IMR-90 (cell line): ENCODE results near the gene TESK2. TPM values are rescaled to one million over a fixed set of nuclear protein-coding genes. Genes with fewer than 3 reads are reported as not detected.

Source experiments
- ATAC-seq: fragments of 200-7000 bp; cut with Tn5 transposase; 2 replicates; pipeline ENCODE4 v1.9.1; 2020; ENCODE audit warnings: low read depth, mild to moderate bottlenecking, moderate library complexity
- BruUV-seq: library from RNA; stranded (reverse); fragments of 400-500 nt; replicated peaks from 2 replicates; lab custom pipeline; 2021; lab: Mats Ljungman, UMichigan
- CTCF ChIA-PET: fragments of 300-600 bp; formaldehyde crosslinking; extraction: SDS; loops from one replicate; lab custom pipeline; 2021; ENCODE audit warnings: antibody characterized with exemption; lab: Yijun Ruan, JAX
- POLR2A ChIA-PET: fragments of 300-600 bp; sonication (Branson Sonifier 250); formaldehyde crosslinking; loops from one replicate; lab custom pipeline; 2022; ENCODE audit warnings: antibody characterized with exemption; ENCODE audit not compliant: unreplicated experiment; lab: Charles Lee
- DNase-seq: peaks from one replicate; pipeline ENCODE4 v3.0.0; 2013
- H2AFZ ChIP-seq: replicated peaks from 2 replicates; pipeline ENCODE3; 2013; ENCODE audit warnings: low read length, mild to moderate bottlenecking; ENCODE audit not compliant: poor library complexity
- H2AK5ac ChIP-seq: 2 replicates; pipeline ENCODE4 v1.6.1; 2013; ENCODE audit warnings: low read depth, low read length, inconsistent platforms
- H2AK9ac ChIP-seq: replicated peaks from 2 replicates; pipeline ENCODE3; 2013; ENCODE audit warnings: mild to moderate bottlenecking, low read depth, low read length, moderate library complexity; ENCODE audit not compliant: poor library complexity
- H2BK120ac ChIP-seq: 2 replicates; pipeline ENCODE4 v1.6.1; 2013; ENCODE audit warnings: low read depth, low read length, inconsistent platforms
- H2BK15ac ChIP-seq: 3 replicates; pipeline ENCODE4 v1.6.1; 2013; ENCODE audit warnings: low read depth, low read length, inconsistent platforms
- H2BK20ac ChIP-seq: 2 replicates; pipeline ENCODE4 v1.6.1; 2013; ENCODE audit warnings: low read depth, mild to moderate bottlenecking, inconsistent platforms, low read length, moderate library complexity
- H2BK5ac ChIP-seq: 2 replicates; pipeline ENCODE4 v1.6.1; 2013; ENCODE audit warnings: mild to moderate bottlenecking, low read depth, low read length, inconsistent platforms; ENCODE audit not compliant: poor library complexity, severe bottlenecking
- H3K14ac ChIP-seq: replicated peaks from 2 replicates; pipeline ENCODE4 v1.6.1; 2013; ENCODE audit warnings: low read depth, low read length, inconsistent platforms
- H3K18ac ChIP-seq: 2 replicates; pipeline ENCODE4 v1.6.1; 2013; ENCODE audit warnings: low read depth, low read length, control low read depth
- H3K23ac ChIP-seq: 2 replicates; pipeline ENCODE4 v1.6.1; 2013; ENCODE audit warnings: low read depth, low read length, inconsistent platforms
- H3K27ac ChIP-seq: 2 replicates; pipeline ENCODE4 v1.5.1; 2013; ENCODE audit warnings: mild to moderate bottlenecking, control low read depth, low read length; ENCODE audit not compliant: insufficient read depth
- H3K27me3 ChIP-seq: 2 replicates; pipeline ENCODE4 v1.6.1; 2013; ENCODE audit warnings: low read length; ENCODE audit not compliant: control insufficient read depth, insufficient read depth
- H3K36me3 ChIP-seq: 2 replicates; pipeline ENCODE4 v1.6.1; 2013; ENCODE audit warnings: low read length, mixed read lengths; ENCODE audit not compliant: control insufficient read depth, insufficient read depth
- H3K4ac ChIP-seq: 2 replicates; pipeline ENCODE4 v1.6.1; 2013; ENCODE audit warnings: low read depth, low read length, inconsistent platforms
- H3K4me1 ChIP-seq: 2 replicates; pipeline ENCODE4 v1.6.1; 2013; ENCODE audit warnings: low read length, mixed read lengths; ENCODE audit not compliant: control insufficient read depth, insufficient read depth
- H3K4me2 ChIP-seq: 2 replicates; pipeline ENCODE4 v1.6.1; 2013; ENCODE audit warnings: low read depth, mild to moderate bottlenecking, control low read depth, low read length, moderate library complexity
- H3K4me3 ChIP-seq: 2 replicates; pipeline ENCODE4 v1.5.1; 2013; ENCODE audit warnings: low read depth, mild to moderate bottlenecking, control low read depth, low read length, moderate library complexity; ENCODE audit not compliant: insufficient read depth
- H3K56ac ChIP-seq: 2 replicates; pipeline ENCODE4 v1.6.1; 2013; ENCODE audit warnings: low read length, inconsistent platforms; ENCODE audit not compliant: insufficient read depth; ENCODE audit errors: extremely low read depth
- H3K79me1 ChIP-seq, 2 experiments: 2 replicates each; pipeline ENCODE4 v1.6.1; 2013; ENCODE audit warnings: low read length in 2 of 2, inconsistent platforms in 1 of 2, low read depth in 1 of 2
- H3K9ac ChIP-seq: 2 replicates; pipeline ENCODE4 v1.6.1; 2013; ENCODE audit warnings: low read depth, low read length, control low read depth
- H3K9me1 ChIP-seq: 2 replicates; pipeline ENCODE4 v1.6.1; 2013; ENCODE audit warnings: low read length, inconsistent platforms; ENCODE audit not compliant: insufficient read depth
- H3K9me3 ChIP-seq: 2 replicates; pipeline ENCODE4 v1.6.1; 2013; ENCODE audit warnings: low read length; ENCODE audit not compliant: control insufficient read depth, insufficient read depth
- H4K20me1 ChIP-seq: 2 replicates; pipeline ENCODE4 v1.6.1; 2013; ENCODE audit warnings: low read length, inconsistent platforms; ENCODE audit not compliant: insufficient read depth
- H4K5ac ChIP-seq: 2 replicates; pipeline ENCODE4 v1.6.1; 2013; ENCODE audit warnings: mild to moderate bottlenecking, low read depth, low read length, control low read depth
- H4K8ac ChIP-seq, 2 experiments: 2 replicates each; pipeline ENCODE4 v1.6.1; 2013; ENCODE audit warnings: low read depth in 2 of 2, low read length in 2 of 2, control low read depth in 1 of 2, inconsistent platforms in 1 of 2
- H4K91ac ChIP-seq: 2 replicates; pipeline ENCODE4 v1.6.1; 2013; ENCODE audit warnings: low read depth, low read length, inconsistent platforms; ENCODE audit not compliant: insufficient read depth
- CEBPB ChIP-seq: IDR thresholded peaks from 2 replicates; pipeline ENCODE4 v1.6.1; 2012; ENCODE audit warnings: low read depth, low read length, improper control_type of control experiment
- CHD1 ChIP-seq: IDR thresholded peaks from 2 replicates; pipeline ENCODE4 v1.6.1; 2012; ENCODE audit warnings: low read depth, low read length, improper control_type of control experiment
- FOS ChIP-seq: fragments of 150-350 bp; IDR thresholded peaks from 2 replicates; pipeline ENCODE4 v1.6.1; 2016; ENCODE audit warnings: low read depth, low read length
- MAZ ChIP-seq: IDR thresholded peaks from 2 replicates; pipeline ENCODE4 v1.6.1; 2012; ENCODE audit warnings: low read depth, mild to moderate bottlenecking, low read length, improper control_type of control experiment, moderate library complexity, borderline replicate concordance
- MXI1 ChIP-seq: IDR thresholded peaks from 2 replicates; pipeline ENCODE4 v1.6.1; 2012; ENCODE audit warnings: low read depth, mild to moderate bottlenecking, low read length, moderate library complexity, borderline replicate concordance
- NFE2L2 ChIP-seq: fragments of 150-350 bp; IDR thresholded peaks from 2 replicates; pipeline ENCODE4 v1.6.1; 2016; ENCODE audit warnings: low read depth, mild to moderate bottlenecking, low read length
- POLR2A ChIP-seq: IDR thresholded peaks from 2 replicates; pipeline ENCODE4 v1.6.1; 2012; ENCODE audit warnings: mild to moderate bottlenecking, low read depth, low read length
- RAD21 ChIP-seq: IDR thresholded peaks from 2 replicates; pipeline ENCODE4 v1.6.1; 2012; ENCODE audit warnings: low read length, improper control_type of control experiment
- RFX5 ChIP-seq: IDR thresholded peaks from 2 replicates; pipeline ENCODE4 v1.8.0; 2012; ENCODE audit warnings: low read depth, mild to moderate bottlenecking, low read length, moderate library complexity
- WGBS, 2 experiments: methylation state at CpG; one replicate each; pipeline versions ENCODE4 v1.1.5 to v1.1.7; 2013; ENCODE audit warnings: missing lambda C conversion rate in 2 of 2; ENCODE audit not compliant: insufficient read length in 1 of 2; ENCODE audit errors: extremely low coverage in 2 of 2; 5-methylcytosine and 5-hydroxymethylcytosine counted together
- dilution Hi-C: fragments of 300-500 bp; cut with HindIII; formaldehyde crosslinking; loops from one replicate; pipeline ENCODE4 v1.14.3; 2018; ENCODE audit warnings: low sequenced_read_pairs; ENCODE audit not compliant: unreplicated experiment
- in situ Hi-C: fragments of 300-500 bp; cut with MboI; formaldehyde crosslinking; loops from 3 replicates; pipeline ENCODE4 v1.14.3; 2019; ENCODE audit warnings: low sequenced_read_pairs, inconsistent platforms, mixed read lengths
- intact Hi-C: fragments of 100-400 bp; cut with micrococcal nuclease; formaldehyde crosslinking; loops from 2 replicates; pipeline ENCODE4 v1.10.0; 2022
- polyA plus RNA-seq, 3 experiments: library from polyadenylated mRNA; depleted of rRNA; stranded (reverse); fragments of >200 nt; gene quantifications; 2 replicates each; pipeline ENCODE4 v1.2.3, GENCODE V29; 2012; ENCODE audit warnings: low replicate concordance in 1 of 3
- total RNA-seq: library from RNA; depleted of rRNA; stranded (reverse); fragments of >200 nt; gene quantifications from 2 replicates; pipeline ENCODE4 v1.2.3, GENCODE V29; 2012
- TF ChIP-seq, protein P1 (sequence below): fragments of 150-350 bp; IDR thresholded peaks from 2 replicates; pipeline ENCODE4 v1.6.1; 2017; ENCODE audit warnings: mild to moderate bottlenecking, antibody characterized with exemption, low read length, low read depth
- TF ChIP-seq, protein P2 (sequence below): conservative IDR thresholded peaks from 2 replicates; pipeline ENCODE4 v1.5.1; 2012; ENCODE audit warnings: mild to moderate bottlenecking, low read depth, low read length, improper control_type of control experiment

TESK2 gene
- total and polyA plus RNA-seq, 2 of the 4 experiments (the other 2 are of a cell fraction) = 0.90 to 1.3 TPM

DNA sequence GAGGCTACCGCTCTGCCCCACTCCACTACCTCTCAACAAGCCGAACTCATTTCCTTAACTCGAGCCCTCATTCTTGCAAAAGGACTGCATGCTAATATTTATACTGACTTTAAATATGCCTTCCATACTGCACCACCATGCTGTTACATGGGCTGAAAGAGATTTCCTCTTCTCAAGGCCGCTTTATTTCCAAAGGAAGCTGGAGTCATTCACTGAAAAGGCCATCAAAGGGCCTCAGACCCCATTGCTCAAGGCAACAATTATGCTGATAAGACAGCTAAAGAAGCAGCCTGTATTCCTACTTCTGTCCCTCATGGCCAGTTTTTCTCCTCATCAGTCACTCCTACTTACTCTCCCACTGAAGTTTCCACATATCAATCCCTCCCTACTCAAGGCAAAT is 171.2 kb downstream of the TESK2 start:
- Histone ChIP-seq H3K9me1 (no peaks in the 10 kb centered on the region), H3K79me1 (no peaks in the 10 kb centered on the region), H2AFZ (no peak overlapping the region), H3K4me1 (no peaks in the 10 kb centered on the region), H3K27ac (no peak overlapping the region), H4K5ac (no peak overlapping the region), H4K91ac (no peak overlapping the region), H3K9ac (no peak overlapping the region), H3K18ac (no peak overlapping the region), H3K23ac (no peak overlapping the region), H3K14ac (no peak overlapping the region), H2BK15ac (no peak overlapping the region), H2BK20ac (no peak overlapping the region), H3K4me2 (no peak overlapping the region), H3K56ac (no peak overlapping the region), H2BK5ac (no peak overlapping the region), H3K4ac (no peak overlapping the region), H2AK5ac (no peak overlapping the region), H4K8ac (no peak overlapping the region), H4K20me1 (no peaks in the 10 kb centered on the region), H2AK9ac (no peak overlapping the region), H3K9me3 (peaks cover 2% of the 10 kb centered on the region; the same call in 1 of the 2 replicates), H3K4me3 (no peak overlapping the region), H3K27me3 (peaks cover 13% of the 10 kb centered on the region; the same call in 1 of the 2 replicates), H3K36me3 (no peaks in the 10 kb centered on the region), H2BK120ac (no peak overlapping the region)
- dilution Hi-C loops = no loop called here
- ChIA-PET CTCF (no interaction called here), POLR2A (no interaction called here)
- in situ Hi-C loops = no loop called here
- no peak for TF ChIP-seq MAZ
- no peak for TF ChIP-seq POLR2A
- no peak for TF ChIP-seq NFE2L2
- no peak for TF ChIP-seq CHD1
- no peak for TF ChIP-seq CEBPB
- no peak for TF ChIP-seq RAD21
- TF ChIP-seq, protein P1, sequence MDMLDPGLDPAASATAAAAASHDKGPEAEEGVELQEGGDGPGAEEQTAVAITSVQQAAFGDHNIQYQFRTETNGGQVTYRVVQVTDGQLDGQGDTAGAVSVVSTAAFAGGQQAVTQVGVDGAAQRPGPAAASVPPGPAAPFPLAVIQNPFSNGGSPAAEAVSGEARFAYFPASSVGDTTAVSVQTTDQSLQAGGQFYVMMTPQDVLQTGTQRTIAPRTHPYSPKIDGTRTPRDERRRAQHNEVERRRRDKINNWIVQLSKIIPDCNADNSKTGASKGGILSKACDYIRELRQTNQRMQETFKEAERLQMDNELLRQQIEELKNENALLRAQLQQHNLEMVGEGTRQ = no peak
- TF ChIP-seq, protein P2, sequence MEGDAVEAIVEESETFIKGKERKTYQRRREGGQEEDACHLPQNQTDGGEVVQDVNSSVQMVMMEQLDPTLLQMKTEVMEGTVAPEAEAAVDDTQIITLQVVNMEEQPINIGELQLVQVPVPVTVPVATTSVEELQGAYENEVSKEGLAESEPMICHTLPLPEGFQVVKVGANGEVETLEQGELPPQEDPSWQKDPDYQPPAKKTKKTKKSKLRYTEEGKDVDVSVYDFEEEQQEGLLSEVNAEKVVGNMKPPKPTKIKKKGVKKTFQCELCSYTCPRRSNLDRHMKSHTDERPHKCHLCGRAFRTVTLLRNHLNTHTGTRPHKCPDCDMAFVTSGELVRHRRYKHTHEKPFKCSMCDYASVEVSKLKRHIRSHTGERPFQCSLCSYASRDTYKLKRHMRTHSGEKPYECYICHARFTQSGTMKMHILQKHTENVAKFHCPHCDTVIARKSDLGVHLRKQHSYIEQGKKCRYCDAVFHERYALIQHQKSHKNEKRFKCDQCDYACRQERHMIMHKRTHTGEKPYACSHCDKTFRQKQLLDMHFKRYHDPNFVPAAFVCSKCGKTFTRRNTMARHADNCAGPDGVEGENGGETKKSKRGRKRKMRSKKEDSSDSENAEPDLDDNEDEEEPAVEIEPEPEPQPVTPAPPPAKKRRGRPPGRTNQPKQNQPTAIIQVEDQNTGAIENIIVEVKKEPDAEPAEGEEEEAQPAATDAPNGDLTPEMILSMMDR = no peak
- no peak for TF ChIP-seq MXI1
- no peak for TF ChIP-seq FOS
- no peak for TF ChIP-seq RFX5
- DNase-seq = no peak
- intact Hi-C loops = no loop called here
- BruUV-seq = no TSS peak
- 0% methylated on average over 1 of the region's 4 CpGs; no CpG with 5 or more reads in 1 of the 2 experiments for WGBS, 2 experiments
- ATAC-seq = no peak
